GM19025 (cell line): ENCODE measurements around the gene NEGR1.
"Not testable (repeated sequence)": the region's sequence is repeated elsewhere in the genome, so short reads cannot be mapped to it uniquely, and the experiment has no call there.

ENCODE experiments used
- ATAC-seq: cut with Tn5 transposase; IDR thresholded peaks from one replicate; pipeline ENCODE4 v1.9.1; 2021; ENCODE audit warnings: mild to moderate bottlenecking, low read depth, moderate library complexity; ENCODE audit not compliant: unreplicated experiment

The NEGR1 gene

GRCh38 chr1:71967670-71968069, 314.7 kb downstream of the NEGR1 start:
- ATAC-seq = no peak

GRCh38 chr1:71964188-71964587, 318.2 kb downstream of the NEGR1 start:
- no peak for ATAC-seq

- no peak for ATAC-seq
Measured at GRCh38 chr1:71956613-71957285, 325.6 kb downstream of the NEGR1 start.

DNA sequence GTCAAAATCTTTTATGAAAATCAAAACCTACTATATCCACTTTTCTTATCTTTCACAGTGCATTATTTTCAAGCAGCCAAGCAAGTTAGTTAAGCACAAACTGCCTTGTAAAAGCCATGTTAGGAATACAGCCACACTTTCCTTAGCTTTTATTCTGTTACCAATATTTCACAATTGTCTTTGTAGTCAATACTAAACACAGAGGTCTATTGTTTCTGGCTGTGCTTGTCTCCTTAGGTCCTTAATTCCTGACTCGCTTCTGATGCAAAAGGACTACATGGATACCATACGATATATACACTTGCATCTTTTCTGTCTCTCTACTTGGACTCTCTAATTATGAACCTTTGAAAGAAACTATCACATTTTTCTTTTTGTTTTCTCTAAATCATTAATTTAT, 331.8 kb downstream of the NEGR1 start:
- ATAC-seq = no peak

- ATAC-seq = no peak
Measured at GRCh38 chr1:71949681-71950080, 332.7 kb downstream of the NEGR1 start.

GRCh38 chr1:71948561-71948960, 333.8 kb downstream of the NEGR1 start:
- ATAC-seq = no peak

DNA sequence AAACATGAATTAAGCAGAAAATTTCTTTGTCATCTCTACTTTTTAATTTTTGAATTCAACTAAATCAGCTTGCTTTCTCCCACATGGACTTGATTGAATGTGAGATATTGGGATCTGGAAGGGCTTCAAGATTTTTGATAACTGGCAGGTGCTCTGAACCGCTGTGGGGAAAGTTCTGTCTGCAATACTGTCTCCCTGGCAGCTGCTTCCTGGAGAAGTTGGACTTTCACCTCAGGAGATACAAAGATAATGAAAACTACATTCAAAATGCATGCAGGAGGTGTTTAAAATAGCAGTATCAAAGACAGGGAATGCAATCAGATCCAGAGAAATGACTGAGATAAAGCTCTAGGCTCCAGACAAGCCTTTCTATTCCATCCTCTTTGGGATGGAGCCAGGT, 338.3 kb downstream of the NEGR1 start:
- ATAC-seq = no peak

GRCh38 chr1:71940261-71940660, 342.1 kb downstream of the NEGR1 start:
- ATAC-seq = no peak

DNA sequence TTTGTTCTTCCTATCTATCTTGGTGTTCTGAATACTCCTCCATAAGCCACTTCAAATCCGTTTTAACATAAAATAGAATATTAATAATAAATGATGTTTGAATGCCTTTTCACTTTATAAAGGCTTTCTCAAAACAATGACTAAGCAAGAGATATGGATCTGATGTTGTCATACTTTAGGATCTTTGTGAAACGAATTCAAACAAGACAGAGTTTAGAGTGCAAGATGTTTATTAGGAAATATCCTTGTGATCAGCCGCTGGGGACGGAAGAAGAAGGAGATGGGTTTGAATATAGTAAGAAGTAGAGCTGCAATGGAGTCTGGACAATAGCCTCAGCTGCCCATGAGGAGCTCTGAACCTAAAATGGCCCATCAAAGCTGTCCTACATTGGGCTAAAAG, 351.8 kb downstream of the NEGR1 start:
- no peak for ATAC-seq

DNA sequence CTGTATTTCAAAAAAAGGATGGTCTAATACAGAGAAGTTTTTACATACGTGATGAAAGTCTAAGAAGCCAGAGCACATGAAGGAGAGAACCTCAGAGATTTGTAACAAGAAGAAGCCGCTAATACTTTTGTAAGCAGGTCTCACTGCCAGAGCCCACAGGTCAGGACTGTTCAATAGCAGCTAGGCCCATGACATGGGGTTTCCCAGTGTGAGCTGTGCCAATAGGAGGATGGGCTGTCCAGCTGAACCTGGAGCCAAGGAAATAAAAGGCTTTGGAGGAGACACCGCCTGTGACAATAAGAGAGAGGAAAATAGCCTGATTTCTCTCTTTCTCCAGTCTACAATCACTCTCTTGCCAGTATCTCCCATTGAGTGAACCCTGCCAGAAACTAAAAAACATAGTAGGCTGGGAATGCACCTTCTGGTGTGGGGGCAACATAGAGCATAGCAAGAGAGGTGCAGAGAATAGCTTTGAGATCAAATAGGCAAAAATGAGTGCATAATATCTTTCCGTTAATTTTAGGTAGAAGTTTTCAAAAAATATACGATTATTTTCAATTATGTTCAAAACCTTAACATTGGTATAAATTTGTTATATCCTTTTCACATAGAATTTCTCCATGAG, 360.3 kb downstream of the NEGR1 start:
- no peak for ATAC-seq

DNA sequence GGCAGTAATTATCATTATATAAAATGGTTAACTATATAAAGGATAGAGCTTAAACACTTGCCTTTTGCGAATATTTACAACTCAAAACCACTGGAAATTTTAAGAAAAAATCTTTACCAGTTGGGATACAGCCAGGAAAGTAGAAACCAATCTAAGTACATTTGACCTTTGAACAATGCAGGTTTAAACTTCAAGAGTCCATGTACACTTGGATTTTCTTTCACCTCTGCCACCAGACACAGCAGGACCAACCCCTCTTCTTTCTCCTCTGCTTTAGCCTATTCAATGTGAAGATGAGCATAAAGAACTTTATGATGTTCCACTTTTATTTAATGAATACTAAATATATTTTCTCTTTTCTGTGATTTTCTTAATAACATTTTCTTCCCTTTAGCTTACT, 361.1 kb downstream of the NEGR1 start:
- ATAC-seq = no peak

DNA sequence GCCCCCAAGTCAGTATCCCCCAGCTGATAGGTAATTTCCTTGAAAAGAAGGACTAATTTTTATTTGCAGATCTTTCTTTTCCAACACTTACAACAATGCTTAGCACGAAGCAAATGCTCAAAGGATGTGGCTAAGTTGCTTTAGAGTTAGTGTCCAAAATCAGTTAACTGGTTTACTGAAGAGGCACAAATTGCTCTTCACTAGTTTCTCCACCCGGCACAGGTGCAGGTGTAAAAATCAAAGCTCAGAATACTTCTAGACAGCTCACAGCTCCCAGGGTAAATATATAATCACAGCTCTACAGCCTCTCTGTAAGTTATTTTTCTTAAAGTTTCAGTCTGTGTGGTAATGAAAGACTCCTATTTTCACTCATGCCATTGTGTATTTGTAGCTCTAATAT, 361.8 kb downstream of the NEGR1 start:
- no peak for ATAC-seq

DNA sequence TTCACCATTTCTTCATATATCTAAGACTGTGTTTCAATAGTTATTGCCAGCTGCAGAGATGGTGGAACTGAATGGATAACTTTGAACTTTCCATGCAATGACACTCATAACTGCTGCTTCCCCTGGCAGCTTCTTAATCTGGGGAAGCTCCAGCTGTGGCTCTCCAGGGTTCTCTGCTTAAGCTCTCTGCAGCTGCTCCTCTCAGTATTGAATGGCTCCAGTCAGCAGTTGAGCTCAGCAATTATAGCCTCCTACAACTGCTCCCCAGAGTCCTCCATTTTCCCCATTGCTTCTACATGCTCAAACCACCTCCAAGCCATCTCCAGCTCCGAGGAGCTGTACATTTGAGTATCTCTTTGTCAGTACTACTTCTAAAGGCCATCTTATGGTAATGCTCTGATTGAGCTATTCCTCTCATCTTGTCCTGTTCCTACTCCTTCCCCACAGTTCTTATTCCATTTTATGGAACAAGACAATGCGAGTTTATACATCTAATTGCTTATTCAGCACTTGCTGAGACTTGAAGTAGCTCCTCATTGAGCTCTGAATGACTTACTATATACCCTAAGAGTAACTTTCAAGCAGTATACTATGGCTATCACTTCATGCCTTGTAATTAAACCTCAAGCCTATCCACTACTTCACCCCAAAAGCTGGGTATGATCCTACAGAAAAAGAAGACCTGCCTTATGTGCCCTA, 362.4 kb downstream of the NEGR1 start:
- ATAC-seq = no peak

DNA sequence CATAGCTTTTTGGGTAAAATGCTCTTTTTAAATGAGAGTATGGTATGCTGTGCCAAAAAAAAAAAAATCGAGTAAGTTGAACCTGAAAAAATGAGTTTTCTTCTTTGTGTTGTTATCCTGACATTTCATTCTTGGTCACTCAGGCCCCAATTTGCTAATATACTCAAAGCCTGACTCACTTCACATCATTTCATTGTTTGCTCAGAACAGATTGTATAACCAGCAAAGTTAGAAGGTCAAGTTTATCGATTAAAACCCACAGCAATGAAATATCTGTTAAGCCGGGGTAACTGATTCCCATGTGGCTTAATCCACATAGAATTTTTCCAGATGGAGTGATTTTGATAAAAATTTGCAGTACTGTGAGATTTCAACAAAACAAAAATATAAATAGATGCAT, 363.7 kb downstream of the NEGR1 start:
- ATAC-seq = no peak

DNA sequence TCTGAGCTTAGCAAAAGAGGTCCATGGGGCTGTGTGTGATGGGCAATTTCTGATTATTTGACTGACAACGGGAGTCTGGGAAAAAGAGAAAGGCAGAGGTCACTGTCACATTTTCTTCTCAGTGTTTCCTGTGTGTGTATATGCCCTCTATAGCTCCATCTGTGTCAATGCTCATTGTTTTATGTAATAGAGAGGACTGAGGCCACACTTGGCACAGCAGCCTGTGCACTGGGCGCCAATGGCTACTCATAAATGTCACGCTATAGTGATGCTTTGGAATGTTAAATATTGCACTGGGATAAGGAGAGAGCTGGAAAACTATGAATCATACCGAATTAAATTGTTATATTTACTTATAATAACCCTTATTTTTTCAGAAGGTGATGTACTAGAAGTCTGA, 365.4 kb downstream of the NEGR1 start:
- no peak for ATAC-seq

DNA sequence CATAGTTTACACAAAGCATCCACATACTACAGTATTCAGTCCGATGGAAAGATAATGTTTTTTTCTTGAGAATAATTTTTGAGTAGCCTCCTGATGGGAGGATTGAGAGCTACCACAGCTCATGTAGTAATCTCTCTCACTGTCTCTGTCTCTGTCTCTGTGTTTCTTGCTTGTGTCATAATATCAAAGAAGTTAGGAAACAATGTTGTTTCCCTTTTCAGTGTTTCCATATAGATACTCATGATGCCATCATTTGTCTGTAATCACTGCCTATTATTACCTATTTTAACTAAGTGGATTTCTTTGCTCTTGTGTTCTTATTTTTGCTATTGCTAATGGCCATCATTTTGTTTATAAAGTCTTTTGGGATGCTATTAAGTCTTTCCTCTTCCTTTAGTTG, 367.7 kb downstream of the NEGR1 start:
- ATAC-seq = no peak

GRCh38 chr1:71908871-71909390, 373.4 kb downstream of the NEGR1 start:
- no peak for ATAC-seq

DNA sequence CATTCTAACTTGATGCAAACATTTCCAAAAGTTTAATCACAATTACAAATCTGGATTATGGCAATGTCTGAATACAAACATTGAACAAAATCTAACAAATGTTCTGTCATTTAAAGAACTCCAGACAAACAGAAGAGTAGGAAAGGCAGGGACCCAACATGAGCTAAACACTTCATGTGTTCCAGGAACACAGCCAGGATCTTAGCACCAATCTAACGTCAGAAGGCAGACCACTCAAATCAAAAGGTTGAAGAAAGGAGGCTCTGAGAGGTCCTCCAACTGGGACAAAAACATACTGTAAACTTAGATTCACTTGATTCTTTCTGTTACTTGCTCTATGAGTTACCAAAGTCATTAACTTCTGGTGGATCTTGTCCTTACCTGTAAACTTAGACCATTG, 374.0 kb downstream of the NEGR1 start:
- no peak for ATAC-seq

DNA sequence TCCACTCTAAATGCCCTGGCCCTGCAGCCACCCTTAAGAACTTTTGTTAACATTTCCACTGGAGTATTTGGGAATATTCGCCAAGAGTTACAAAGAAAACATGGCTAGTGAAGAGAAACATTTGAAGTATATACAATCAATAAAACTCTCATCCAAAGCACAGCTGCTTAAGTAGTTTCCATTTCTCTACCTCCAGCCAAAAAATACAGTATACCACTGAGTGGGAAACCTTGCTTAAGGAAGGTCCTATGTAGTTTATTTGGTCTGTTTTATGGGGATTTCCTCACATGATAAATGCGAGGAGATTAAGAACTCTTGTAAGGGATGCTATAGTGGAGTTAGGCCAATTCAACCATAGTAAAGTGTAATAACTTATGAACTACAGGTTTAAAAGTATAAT, 382.5 kb downstream of the NEGR1 start:
- no peak for ATAC-seq

- not testable (repeated sequence) for ATAC-seq
Measured at GRCh38 chr1:71888166-71888565, 394.2 kb downstream of the NEGR1 start.

GRCh38 chr1:71885171-71885570, 397.2 kb downstream of the NEGR1 start:
- no peak for ATAC-seq

DNA sequence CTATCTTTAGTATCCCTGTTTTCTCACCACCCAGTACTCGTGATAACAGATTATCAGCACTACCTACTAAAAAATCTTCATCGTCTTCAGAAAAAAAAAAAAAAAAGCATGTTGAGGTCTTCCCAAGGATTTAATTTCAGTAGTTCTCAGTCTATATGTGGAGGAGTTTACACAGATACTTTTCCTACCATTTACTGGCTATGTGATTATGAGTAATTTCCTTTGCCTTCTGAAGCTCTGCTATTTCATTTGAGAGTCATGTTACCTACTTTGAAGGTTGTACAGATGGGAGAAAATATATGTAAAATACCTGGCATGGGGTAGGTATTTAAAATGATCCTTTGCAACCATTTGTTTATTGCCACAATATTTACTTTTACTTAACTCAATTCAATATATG, 399.7 kb downstream of the NEGR1 start:
- ATAC-seq = no peak
